MM.1S (cell line): Measurements from ENCODE around the gene SPATC1L.

Experiments used
- DNase-seq: peaks from one replicate; pipeline ENCODE4 v3.0.0-alpha.2; 2015
- H2AFZ ChIP-seq: fragments of 300-600 bp; sonication (generic); 2 replicates; pipeline ENCODE4 v1.6.0; 2016; ENCODE audit warnings: antibody characterized with exemption, low read length
- H3F3A ChIP-seq: fragments of 300-600 bp; sonication (generic); 2 replicates; pipeline ENCODE4 v1.6.1; 2016; ENCODE audit warnings: mild to moderate bottlenecking, antibody characterized with exemption, low read length, moderate library complexity, mixed read lengths; ENCODE audit not compliant: insufficient read depth
- H3K27ac ChIP-seq: fragments of 300-600 bp; sonication (generic); 2 replicates; pipeline ENCODE4 v1.5.1; 2016; ENCODE audit warnings: mild to moderate bottlenecking, low read length
- H3K27me3 ChIP-seq: fragments of 300-600 bp; sonication (generic); replicated peaks from 2 replicates; pipeline ENCODE4 v1.6.0; 2016; ENCODE audit warnings: low read length; ENCODE audit not compliant: insufficient read depth
- H3K36me3 ChIP-seq: fragments of 300-600 bp; sonication (generic); replicated peaks from 2 replicates; pipeline ENCODE4 v1.6.1; 2016; ENCODE audit warnings: mild to moderate bottlenecking, low read length, mixed read lengths; ENCODE audit not compliant: insufficient read depth
- H3K4me1 ChIP-seq: fragments of 300-600 bp; sonication (generic); 2 replicates; pipeline ENCODE4 v1.6.1; 2016; ENCODE audit warnings: low read length, mixed read lengths
- H3K4me2 ChIP-seq: fragments of 300-600 bp; sonication (generic); 2 replicates; pipeline ENCODE4 v1.6.0; 2016; ENCODE audit warnings: low read depth, low read length
- H3K4me3 ChIP-seq: fragments of 300-600 bp; sonication (generic); 2 replicates; pipeline ENCODE4 v1.5.1; 2016; ENCODE audit warnings: low read length, mixed read lengths
- H3K79me2 ChIP-seq: fragments of 300-600 bp; sonication (generic); 2 replicates; pipeline ENCODE4 v1.6.1; 2016; ENCODE audit warnings: mixed run types, low read length, mixed read lengths
- H3K9ac ChIP-seq: fragments of 300-600 bp; sonication (generic); 2 replicates; pipeline ENCODE4 v1.6.1; 2016; ENCODE audit warnings: low read length, mixed read lengths
- H3K9me2 ChIP-seq: fragments of 300-600 bp; sonication (generic); replicated peaks from 2 replicates; pipeline ENCODE4 v1.6.1; 2016; ENCODE audit warnings: mild to moderate bottlenecking, low read length, mixed read lengths; ENCODE audit not compliant: insufficient read depth
- H3K9me3 ChIP-seq: fragments of 300-600 bp; sonication (generic); replicated peaks from 2 replicates; pipeline ENCODE4 v1.6.1; 2016; ENCODE audit warnings: mild to moderate bottlenecking, low read length, mixed read lengths; ENCODE audit not compliant: insufficient read depth
- H4K20me1 ChIP-seq: fragments of 300-600 bp; sonication (generic); 2 replicates; pipeline ENCODE4 v1.6.1; 2016; ENCODE audit warnings: mild to moderate bottlenecking, low read length, moderate library complexity, mixed read lengths; ENCODE audit not compliant: insufficient read depth
- CTCF ChIP-seq: fragments of 300-600 bp; sonication (generic); IDR thresholded peaks from 2 replicates; pipeline ENCODE4 v1.5.1; 2016; ENCODE audit warnings: antibody characterized with exemption, low read length, mixed read lengths
- EZH2 ChIP-seq: fragments of 300-600 bp; sonication (generic); optimal IDR thresholded peaks from 2 replicates; pipeline ENCODE3; 2017; ENCODE audit warnings: low read depth, mild to moderate bottlenecking, antibody characterized with exemption, low read length, mixed read lengths
- EZH2phosphoT487 ChIP-seq: fragments of 300-600 bp; sonication (generic); IDR thresholded peaks from 2 replicates; pipeline ENCODE4 v1.6.1; 2018; ENCODE audit warnings: antibody characterized with exemption, low read length

Gene SPATC1L

GRCh38 chr21:46168238-46168637 is 16.0 kb downstream of the SPATC1L start:
- H3K9me3 ChIP-seq = no peaks in the 10 kb centered on the region
- H3K4me3 ChIP-seq = no peak overlapping the region
- no peaks in the 10 kb centered on the region for H3K9me2 ChIP-seq
- no peak overlapping the region for H3K4me2 ChIP-seq
- DNase-seq = no peak
- H3K4me1 ChIP-seq = no peaks in the 10 kb centered on the region
- TF ChIP-seq EZH2 (no peak), EZH2phosphoT487 (no peak), CTCF (no peak)
- no peaks in the 10 kb centered on the region; the same call in 1 of the 2 replicates for H3F3A ChIP-seq
- no peak overlapping the region for H3K9ac ChIP-seq
- H3K36me3 ChIP-seq = no peaks in the 10 kb centered on the region
- H3K79me2 ChIP-seq = no peaks in the 10 kb centered on the region
- H2AFZ ChIP-seq = no peak overlapping the region
- H3K27me3 ChIP-seq = no peaks in the 10 kb centered on the region
- H3K27ac ChIP-seq = no peak overlapping the region
- H4K20me1 ChIP-seq = no peaks in the 10 kb centered on the region

GRCh38 chr21:46165098-46165497 is 19.2 kb downstream of the SPATC1L start:
- H3K27ac ChIP-seq = no peak overlapping the region
- no peak overlapping the region for H3K9ac ChIP-seq
- no peaks in the 10 kb centered on the region for H3K79me2 ChIP-seq
- no peaks in the 10 kb centered on the region for H3K27me3 ChIP-seq
- DNase-seq = no peak
- H3K4me1 ChIP-seq = no peaks in the 10 kb centered on the region
- TF ChIP-seq CTCF = no peak
- TF ChIP-seq EZH2phosphoT487 = no peak
- TF ChIP-seq EZH2 = no peak
- H2AFZ ChIP-seq = no peak overlapping the region
- H3F3A ChIP-seq = no peaks in the 10 kb centered on the region; the same call in 1 of the 2 replicates
- no peaks in the 10 kb centered on the region for H3K9me3 ChIP-seq
- H3K36me3 ChIP-seq = no peaks in the 10 kb centered on the region
- H4K20me1 ChIP-seq = no peaks in the 10 kb centered on the region
- H3K4me2 ChIP-seq = no peak overlapping the region
- H3K4me3 ChIP-seq = no peak overlapping the region
- no peaks in the 10 kb centered on the region for H3K9me2 ChIP-seq

GRCh38 chr21:46163380-46163779 is 20.9 kb downstream of the SPATC1L start:
- Histone ChIP-seq H3K27ac (no peak overlapping the region), H3F3A (no peaks in the 10 kb centered on the region; the same call in 1 of the 2 replicates), H3K79me2 (no peaks in the 10 kb centered on the region), H3K4me2 (no peak overlapping the region), H3K9me3 (no peaks in the 10 kb centered on the region), H4K20me1 (no peaks in the 10 kb centered on the region), H3K9ac (no peak overlapping the region), H3K4me3 (no peak overlapping the region), H3K4me1 (no peaks in the 10 kb centered on the region), H2AFZ (no peak overlapping the region), H3K9me2 (no peaks in the 10 kb centered on the region), H3K36me3 (no peaks in the 10 kb centered on the region), H3K27me3 (no peaks in the 10 kb centered on the region)
- no peak for DNase-seq
- TF ChIP-seq CTCF (no peak), EZH2 (no peak), EZH2phosphoT487 (no peak)
